GM19397 (cell line): ENCODE results near the gene C1QTNF2.

Experiments used
- ATAC-seq: cut with Tn5 transposase; IDR thresholded peaks from one replicate; pipeline ENCODE4 v1.9.1; 2021; ENCODE audit warnings: mild to moderate bottlenecking, moderate library complexity; ENCODE audit not compliant: unreplicated experiment

The C1QTNF2 gene

GRCh38 chr5:160306696-160307095 lies 63.7 kb downstream of the C1QTNF2 start:
- no peak for ATAC-seq

GRCh38 chr5:160305319-160305718 lies 65.1 kb downstream of the C1QTNF2 start:
- no peak for ATAC-seq

DNA sequence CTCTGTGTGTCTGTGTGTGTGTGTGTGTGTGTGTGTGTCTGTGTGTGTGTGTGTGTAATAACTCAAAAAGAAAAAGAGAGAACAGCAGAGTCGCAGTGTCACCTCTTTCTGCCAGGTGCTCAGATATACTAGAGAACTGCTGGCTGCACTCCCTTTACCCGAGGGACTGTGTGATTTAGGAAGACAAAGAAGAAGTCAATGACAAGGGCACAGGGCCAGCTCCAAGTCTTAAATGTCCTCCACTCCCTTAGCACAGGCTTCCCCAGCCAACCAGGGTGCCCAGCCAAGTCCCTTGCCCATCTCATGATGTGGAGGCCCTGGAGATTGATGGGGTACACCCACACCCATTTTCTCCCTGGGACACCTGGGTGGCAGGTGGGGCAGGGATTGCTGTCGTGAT lies 66.7 kb downstream of the C1QTNF2 start:
- ATAC-seq, result no peak

- ATAC-seq, result no peak
Observed at GRCh38 chr5:160298189-160298588, 72.2 kb downstream of the C1QTNF2 start.

DNA sequence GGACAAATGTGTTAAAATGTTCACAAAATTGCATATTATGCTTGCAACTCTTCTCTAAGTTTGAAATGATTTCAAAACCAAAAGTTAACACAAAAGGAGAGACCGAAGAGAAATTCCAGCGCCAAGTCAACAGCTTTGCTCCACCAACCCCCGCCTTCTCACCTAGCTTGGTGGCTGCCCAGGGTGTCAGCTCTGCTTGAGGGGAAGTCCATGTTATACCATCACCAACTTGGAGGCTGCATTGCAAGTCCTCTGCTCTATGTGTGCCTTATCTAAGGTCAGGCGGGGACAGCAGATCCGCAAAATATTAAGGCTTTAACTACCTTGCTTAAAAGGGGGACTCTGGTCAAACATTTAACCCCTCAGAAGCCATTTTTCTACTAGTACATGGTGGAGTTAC lies 72.7 kb downstream of the C1QTNF2 start:
- ATAC-seq, result no peak
